Thyroid gland (tissue), 4 donors: ENCODE measurements around the gene MAGEB10.

Experiments
- POLR2A ChIP-seq, 2 donors: fragments of 450-650 bp; IDR thresholded peaks; one replicate each; pipeline ENCODE4 v1.6.1; 2017; ENCODE audit warnings: antibody characterized with exemption in 2 of 2, mild to moderate bottlenecking in 2 of 2, moderate library complexity in 1 of 2
- TF ChIP-seq, protein P1 (sequence below), 6 experiments: fragments of 200-600 bp in 3 of 6; fragments of 450-650 bp in 3 of 6; sonication (generic) in 3 of 6; IDR thresholded peaks; one replicate each; pipeline ENCODE4 v1.5.1; 2016 to 2019; ENCODE audit warnings: antibody characterized with exemption in 6 of 6, mild to moderate bottlenecking in 2 of 6, inconsistent platforms in 1 of 6, moderate library complexity in 1 of 6

DNA sequence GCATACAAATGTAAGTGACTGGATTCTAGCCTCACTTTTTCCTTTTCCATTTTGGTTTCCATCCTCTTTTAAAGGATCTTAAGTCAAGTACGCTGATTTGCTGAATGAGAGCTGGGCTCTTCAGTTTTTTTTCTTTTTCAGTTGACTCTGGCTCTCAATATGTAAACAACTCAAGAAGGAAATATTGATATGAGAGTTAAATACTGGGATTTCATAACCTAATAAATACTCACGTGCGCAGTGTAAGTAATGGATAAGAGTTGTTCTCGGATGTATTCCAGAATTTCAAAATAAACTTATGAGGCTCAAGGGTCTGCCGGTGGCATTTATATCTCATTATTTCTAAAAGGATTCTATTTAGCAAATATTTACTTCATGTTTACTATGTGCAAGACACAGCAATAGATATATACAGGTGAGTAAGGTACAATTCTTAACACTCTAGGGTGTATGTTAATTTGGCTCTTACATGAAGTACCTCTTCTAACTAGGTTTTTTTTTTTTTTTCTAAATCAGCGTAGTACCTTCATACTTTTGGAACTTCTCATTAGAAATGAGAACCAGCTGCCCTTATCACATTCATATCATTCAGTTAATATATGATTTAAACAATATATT lies 11.0 kb upstream of the MAGEB10 start:
- TF ChIP-seq, protein P1, sequence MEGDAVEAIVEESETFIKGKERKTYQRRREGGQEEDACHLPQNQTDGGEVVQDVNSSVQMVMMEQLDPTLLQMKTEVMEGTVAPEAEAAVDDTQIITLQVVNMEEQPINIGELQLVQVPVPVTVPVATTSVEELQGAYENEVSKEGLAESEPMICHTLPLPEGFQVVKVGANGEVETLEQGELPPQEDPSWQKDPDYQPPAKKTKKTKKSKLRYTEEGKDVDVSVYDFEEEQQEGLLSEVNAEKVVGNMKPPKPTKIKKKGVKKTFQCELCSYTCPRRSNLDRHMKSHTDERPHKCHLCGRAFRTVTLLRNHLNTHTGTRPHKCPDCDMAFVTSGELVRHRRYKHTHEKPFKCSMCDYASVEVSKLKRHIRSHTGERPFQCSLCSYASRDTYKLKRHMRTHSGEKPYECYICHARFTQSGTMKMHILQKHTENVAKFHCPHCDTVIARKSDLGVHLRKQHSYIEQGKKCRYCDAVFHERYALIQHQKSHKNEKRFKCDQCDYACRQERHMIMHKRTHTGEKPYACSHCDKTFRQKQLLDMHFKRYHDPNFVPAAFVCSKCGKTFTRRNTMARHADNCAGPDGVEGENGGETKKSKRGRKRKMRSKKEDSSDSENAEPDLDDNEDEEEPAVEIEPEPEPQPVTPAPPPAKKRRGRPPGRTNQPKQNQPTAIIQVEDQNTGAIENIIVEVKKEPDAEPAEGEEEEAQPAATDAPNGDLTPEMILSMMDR (IDR thresholded peaks at IDR 0.05), result no peak
- TF ChIP-seq POLR2A (IDR thresholded peaks at IDR 0.05), result no peak
